GM20000 (cell line): ENCODE data around the gene LY6G6F.

Experiments
- DNase-seq: peaks from one replicate; pipeline ENCODE4 v3.0.0; 2012; ENCODE audit warnings: low spot score
- TF ChIP-seq, protein P1 (sequence below): IDR thresholded peaks from 2 replicates; pipeline ENCODE4 v1.5.1; 2012; ENCODE audit warnings: mild to moderate bottlenecking, control low read depth; ENCODE audit errors: extremely low read depth, missing control alignments

The LY6G6F gene

DNA sequence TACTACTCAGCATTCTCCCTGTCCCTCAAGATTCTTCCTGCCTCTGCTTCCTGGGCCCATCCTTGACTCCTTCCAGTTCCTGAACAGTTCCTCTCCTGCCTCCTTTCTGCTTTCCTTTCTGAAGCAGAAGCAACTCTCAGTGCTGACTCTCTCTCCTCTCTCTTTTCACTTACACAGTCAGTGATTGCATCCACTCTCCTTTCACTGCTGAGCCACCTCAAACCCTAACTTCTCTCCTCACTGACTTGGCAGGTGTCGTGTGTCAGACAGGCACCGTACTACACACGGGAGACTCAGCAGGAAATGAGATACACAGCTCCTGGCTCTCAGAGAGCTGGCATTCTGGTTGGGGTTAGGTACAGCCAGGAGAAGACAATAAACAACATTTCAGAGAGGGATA lies 9.1 kb upstream of the LY6G6F start:
- TF ChIP-seq, protein P1, sequence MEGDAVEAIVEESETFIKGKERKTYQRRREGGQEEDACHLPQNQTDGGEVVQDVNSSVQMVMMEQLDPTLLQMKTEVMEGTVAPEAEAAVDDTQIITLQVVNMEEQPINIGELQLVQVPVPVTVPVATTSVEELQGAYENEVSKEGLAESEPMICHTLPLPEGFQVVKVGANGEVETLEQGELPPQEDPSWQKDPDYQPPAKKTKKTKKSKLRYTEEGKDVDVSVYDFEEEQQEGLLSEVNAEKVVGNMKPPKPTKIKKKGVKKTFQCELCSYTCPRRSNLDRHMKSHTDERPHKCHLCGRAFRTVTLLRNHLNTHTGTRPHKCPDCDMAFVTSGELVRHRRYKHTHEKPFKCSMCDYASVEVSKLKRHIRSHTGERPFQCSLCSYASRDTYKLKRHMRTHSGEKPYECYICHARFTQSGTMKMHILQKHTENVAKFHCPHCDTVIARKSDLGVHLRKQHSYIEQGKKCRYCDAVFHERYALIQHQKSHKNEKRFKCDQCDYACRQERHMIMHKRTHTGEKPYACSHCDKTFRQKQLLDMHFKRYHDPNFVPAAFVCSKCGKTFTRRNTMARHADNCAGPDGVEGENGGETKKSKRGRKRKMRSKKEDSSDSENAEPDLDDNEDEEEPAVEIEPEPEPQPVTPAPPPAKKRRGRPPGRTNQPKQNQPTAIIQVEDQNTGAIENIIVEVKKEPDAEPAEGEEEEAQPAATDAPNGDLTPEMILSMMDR, result no peak
- DNase-seq, result no peak

GRCh38 chr6:31700740-31701401 lies 5.8 kb upstream of the LY6G6F start:
- DNase-seq, result no peak
- TF ChIP-seq, protein P1, result no peak

DNA sequence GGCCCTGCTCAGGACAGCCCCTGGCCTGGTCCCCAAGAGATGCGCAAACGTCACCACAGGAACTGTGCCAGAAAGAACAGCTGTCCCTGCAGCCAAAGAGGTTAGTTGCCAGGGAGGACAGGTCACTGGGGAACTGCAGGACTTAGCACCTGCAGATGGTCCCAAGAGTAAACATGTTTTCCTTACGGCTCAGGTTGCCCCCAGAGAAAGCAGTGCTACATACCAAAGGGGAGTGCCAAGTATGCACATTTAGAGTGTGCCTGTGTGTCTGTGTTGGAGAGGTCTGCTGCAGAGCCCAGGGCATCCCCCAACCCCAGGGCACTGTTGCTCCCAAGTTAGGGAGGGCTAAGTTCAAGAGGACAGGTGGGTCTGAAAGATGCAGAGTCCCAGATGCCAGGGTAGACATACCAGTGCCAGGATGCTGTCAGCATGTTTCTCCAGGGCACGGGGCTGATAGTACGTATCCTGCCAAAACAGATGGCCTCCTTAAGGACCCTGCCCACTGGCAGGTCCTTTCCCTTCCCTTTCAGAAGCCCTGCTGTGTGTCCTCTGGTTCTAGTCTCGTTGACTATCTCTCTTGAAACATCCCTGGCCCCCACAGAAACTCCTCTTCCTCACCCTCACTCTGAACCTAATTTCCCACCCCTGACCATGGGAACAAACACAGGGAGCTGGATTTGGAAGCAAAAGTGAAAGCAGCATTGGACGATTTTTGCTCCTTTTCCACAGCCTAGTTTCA lies 4.8 kb upstream of the LY6G6F start:
- DNase-seq, result no peak
- TF ChIP-seq, protein P1, result no peak

GRCh38 chr6:31702405-31702818 lies 4.3 kb upstream of the LY6G6F start:
- TF ChIP-seq, protein P1, result no peak
- DNase-seq, result peak; percentile 42

- TF ChIP-seq, protein P1, result no peak
- peak; percentile 97 for DNase-seq
These were observed 3.6 kb upstream of the LY6G6F start, which contains the start of gene ABHD16A for GRCh38 chr6:31702819-31703716. Gene ABHD16A (minus strand): TSS chr6:31703324. CDS start chr6:31703281, 43 bp downstream.

GRCh38 chr6:31705931-31706330 lies 735 bp upstream of the LY6G6F start:
- DNase-seq, result no peak
- TF ChIP-seq, protein P1, result no peak
